GM19193 (cell line): ENCODE measurements around the gene MATN3.

Experiments used
- POLR2A ChIP-seq: IDR thresholded peaks from 4 replicates; pipeline ENCODE4 v1.6.1; 2011; ENCODE audit not compliant: insufficient read depth, insufficient read length; ENCODE audit errors: extremely low read depth

The MATN3 gene, protein sequence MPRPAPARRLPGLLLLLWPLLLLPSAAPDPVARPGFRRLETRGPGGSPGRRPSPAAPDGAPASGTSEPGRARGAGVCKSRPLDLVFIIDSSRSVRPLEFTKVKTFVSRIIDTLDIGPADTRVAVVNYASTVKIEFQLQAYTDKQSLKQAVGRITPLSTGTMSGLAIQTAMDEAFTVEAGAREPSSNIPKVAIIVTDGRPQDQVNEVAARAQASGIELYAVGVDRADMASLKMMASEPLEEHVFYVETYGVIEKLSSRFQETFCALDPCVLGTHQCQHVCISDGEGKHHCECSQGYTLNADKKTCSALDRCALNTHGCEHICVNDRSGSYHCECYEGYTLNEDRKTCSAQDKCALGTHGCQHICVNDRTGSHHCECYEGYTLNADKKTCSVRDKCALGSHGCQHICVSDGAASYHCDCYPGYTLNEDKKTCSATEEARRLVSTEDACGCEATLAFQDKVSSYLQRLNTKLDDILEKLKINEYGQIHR

DNA sequence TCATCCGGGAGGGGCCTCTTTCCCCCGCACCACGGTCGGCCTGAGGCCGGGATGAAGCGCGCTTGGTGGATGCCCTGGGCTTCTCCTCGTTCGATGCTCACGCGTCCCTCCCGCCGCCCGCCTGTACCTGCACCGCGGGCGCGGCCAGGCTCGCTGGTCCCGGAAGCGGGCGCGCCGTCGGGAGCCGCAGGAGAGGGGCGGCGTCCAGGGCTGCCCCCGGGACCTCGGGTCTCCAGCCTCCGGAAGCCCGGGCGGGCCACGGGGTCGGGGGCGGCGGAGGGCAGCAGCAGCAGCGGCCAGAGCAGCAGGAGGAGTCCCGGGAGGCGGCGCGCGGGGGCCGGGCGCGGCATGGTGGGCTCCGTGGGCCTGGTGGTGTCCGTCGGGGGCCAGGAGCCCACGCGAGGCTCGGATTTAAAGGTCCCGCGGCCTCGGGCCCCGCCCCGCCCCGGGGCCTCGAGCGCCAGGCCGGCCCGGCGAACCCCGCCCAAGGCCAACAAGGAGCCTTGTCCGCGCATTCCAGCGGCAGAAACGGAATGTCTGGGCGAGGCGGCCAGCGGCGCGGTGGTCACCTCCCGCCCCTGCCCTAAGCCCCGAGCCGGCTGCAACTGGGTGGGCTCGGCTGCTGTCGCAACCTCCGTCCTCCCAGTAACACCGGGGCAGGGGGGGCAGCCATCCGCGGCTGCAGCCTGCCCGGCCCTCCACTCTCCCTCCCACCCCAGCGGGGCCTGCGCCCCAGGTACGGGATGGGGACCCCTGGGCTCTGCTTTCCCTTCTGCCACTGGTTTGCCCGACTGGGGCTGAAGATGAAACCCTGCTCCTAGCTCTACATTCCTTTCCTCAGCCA is at the start of gene MATN3:
Gene MATN3 (minus strand): TSS at position 387 of the 844 bp plus-strand sequence. CDS start 37 bp downstream, at position 350.
- no peak for TF ChIP-seq POLR2A

DNA sequence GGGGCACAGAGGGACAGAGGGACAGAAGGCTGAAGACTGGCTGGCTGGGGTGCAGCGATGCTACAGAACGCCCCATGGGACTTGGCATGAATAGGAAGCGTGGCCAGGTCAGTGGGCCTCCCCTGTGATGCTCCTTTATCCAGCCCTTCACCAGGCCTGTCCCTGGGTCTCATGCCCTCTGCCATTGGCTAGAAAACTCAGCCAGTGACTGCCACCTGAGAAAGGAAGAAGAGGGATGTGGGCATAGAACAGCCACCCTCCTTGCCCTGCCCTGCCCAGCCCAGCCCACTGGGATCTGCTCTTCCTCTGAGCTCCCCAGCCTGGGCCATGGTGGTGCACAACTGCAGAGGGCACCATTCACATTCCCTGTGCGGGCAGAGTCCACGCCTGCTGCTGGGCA is 49.5 kb upstream of the MATN3 start:
- no peak for TF ChIP-seq POLR2A

DNA sequence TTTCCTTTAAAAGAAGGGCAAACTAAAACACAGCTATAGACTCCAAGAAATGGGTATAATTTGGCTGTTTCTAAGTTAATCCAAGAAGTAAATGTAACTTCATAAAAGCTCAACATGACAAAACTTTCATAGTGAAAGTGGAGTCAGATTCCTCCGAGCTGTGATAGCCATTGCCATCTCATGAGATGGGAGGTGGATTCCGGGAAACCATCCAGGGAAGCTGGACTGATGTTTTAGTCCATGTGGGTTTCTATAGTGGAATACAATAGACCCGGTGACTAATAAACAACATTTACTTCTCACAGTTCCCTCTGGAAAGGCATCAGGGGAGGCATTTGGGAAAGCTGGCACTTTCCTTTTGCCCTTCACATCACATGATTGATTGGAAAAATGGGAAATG is 49.0 kb upstream of the MATN3 start:
- TF ChIP-seq POLR2A = no peak

DNA sequence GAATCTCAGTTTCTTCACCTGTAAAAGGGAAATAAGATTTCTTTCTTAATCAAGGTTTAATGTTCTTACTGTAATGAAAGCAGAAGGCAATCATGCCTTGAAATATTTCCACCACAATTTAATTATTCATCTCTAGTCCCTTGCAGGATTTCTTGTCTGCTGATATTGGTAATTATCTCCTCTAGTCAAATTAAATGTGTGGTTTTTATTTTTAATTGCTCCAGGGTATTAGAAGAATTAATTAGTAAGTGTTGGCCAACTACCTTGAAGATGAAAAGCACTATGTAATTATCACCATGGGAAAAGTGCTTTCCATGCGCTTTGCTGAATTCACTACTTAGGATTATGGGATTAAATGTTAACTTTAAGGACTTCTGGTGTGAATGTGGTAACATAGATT is 47.6 kb upstream of the MATN3 start:
- no peak for TF ChIP-seq POLR2A

DNA sequence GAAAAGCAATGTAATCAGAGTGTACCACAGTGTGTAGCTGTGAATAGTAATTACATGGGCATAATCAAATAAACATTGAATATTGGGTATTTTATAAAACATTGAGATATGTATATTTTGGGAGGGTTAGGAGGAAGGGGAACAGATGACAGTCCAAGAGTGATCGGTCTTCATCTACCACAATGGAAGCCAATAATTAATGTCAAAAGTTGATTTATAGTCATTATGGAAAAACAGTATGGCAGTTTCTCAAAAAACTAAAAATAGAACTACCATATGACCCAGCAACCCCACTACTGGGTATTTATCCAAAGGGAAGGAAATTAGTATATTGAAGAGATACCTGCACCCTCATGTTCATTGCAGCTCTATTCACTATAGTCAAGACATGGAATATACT is 44.8 kb upstream of the MATN3 start:
- TF ChIP-seq POLR2A = no peak

DNA sequence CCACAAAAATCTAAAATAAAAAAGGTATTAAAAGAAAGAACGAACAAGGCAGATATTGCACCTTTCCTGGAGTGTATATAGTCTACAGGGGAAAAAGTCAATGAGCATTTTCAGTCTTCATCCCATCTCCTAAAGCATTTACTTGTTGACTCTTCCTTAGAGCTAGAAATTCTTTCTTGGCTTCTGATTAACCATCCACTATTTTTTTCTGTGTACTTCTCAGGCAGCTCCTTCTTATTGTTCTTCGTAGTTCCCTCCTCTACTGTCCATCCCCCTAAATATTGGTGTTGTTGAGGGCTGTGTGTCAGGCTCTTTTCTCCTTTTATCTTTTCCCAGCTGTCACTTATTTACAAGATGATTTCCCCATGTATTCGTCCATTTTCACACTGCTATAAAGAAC is 42.5 kb upstream of the MATN3 start:
- TF ChIP-seq POLR2A = no peak

DNA sequence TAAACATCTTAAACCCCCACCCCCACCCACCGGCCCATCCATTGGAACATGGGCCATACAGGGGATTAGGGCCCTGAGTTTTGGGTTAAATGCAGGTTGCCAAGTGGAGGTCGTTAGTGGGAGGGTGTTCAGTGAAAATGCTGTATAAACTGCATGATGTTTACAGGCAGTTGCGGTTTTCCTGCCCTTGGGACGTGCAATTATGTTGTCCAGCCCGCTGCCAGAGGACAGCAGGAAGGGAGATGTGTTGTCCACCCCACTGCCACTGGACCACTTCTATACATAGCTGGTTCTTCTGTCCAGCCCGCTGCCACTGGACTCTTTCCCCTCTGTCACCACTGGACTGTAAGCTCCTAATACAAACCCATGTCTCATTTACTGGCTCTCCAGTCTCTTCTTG is 41.7 kb upstream of the MATN3 start:
- no peak for TF ChIP-seq POLR2A

DNA sequence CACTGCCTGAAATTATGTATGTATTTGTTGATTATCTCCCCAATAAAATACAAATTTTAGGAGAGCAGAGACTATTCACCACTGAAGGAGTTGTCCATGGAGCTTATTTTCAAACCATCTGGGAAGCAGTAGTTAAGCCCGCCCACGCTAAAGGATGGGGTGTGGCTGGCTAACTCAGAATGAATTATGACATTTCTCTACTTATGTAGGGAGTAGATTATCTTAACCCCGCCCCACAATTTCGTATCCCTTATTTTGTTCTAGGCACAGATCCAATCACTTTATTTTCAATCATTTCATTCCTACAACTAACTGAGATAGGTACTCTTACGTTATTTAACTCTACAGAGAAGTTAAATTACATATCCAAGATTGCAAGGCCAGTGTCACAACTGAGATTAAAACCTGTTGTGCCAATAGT is 40.4 kb upstream of the MATN3 start:
- TF ChIP-seq POLR2A = no peak

DNA sequence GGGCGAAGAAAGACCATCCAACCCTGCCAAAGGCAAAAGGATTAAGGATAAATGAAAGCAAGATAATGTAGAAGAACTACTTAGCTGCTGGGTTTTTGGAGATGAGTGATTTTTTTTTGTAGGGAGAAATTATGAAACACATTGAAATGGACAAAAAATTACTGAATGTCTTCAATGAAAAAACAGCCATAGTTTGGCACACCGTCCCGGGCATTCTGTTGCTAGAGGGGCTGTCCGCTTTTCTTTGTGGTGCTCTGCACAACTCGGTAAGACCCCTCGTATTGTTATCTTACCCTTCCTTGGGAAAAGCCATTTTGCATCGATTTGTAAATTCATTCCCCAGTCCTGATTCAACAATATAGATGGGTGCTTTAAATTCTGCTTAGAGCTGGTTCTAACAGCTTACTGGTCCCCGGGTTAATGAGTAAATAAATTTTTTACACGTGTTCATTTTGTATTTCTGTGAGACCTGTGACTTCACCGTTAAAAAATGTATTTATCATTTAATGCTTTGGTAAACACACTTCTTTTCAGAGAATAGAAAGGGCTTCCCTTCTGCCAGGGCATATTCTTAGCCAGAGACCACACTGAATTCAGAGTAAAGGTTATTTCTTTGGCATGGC is 39.9 kb upstream of the MATN3 start:
- TF ChIP-seq POLR2A = no peak

DNA sequence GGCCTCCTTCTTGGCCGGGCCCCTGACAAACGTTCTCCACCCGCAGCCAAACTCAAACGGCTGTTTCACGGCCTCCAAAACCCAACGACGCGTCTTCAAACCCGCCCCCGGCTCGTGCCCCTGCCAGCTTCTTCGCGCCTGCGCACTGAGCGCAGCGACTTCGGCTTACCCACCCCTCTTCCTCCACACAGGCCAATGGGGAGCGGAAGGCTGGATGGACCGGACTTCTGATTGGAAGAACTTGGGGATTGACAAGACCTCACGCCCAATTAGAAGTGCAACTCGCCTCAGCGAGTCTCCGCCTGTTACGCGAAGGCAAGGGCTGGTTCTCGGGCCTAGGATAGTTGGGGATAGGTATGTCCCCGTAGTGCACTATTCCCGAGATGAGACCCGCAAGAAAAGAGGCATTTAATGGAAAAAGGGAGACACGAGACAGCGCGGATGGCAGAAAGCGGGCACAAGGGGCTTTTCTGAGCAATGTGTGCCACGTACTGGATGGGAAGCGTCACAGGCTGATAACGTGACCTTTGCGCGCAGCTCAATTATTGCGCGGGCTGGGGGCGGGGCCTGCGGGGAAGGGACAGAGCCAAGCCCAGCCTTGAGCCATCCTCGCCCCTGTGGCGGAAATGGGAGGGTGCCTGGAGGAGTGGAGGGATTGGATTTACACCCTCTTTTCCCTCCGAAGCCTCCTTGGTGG is 39.2 kb upstream of the MATN3 start, which contains the start of gene LAPTM4A:
Gene LAPTM4A (minus strand): TSS at position 97 of the 697 bp plus-strand sequence. CDS start 108 bp downstream, outside the sequence.
- peak; percentile 77 for TF ChIP-seq POLR2A

DNA sequence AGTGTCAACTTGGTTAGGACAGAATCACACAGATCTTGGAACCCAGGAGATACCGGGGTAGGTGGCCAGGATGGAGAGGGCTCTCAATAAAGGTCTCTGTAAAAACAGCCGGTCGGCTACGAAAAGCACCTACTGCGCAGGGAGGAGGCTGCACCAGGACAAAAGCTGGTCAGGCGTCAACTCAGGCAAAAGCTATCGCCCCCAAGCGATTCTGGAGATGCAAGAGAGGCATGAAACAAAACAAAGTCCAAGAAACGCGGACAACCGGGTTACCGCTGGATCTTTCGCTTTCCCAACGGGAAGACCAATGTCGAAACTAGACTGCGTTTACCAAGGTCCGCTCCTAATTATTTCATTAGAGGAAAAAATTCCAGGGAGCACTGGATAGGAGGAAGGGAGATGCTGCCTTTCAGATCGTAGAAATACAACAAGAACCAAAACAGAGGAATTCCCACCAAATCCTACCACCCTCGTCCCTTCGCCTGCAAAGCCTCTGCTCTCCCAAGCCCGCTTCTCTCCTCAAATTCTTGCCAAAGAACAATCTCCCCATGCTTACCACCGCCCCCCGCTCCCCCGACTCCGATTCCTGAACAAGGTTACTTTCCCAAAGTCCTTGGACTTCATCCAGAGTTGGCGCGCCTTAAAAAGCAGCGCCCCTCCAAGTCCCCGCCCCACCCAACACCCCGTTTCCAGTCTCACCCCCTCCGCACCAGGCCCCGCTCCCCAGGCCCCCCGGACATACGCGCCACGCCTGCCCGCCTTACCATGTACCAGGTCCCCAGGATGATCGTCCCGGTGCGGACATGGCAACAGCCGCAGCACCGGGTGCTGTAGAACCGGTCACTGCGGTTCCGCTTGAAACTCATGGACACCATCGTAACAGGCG is 38.4 kb upstream of the MATN3 start:
- TF ChIP-seq POLR2A = no peak

DNA sequence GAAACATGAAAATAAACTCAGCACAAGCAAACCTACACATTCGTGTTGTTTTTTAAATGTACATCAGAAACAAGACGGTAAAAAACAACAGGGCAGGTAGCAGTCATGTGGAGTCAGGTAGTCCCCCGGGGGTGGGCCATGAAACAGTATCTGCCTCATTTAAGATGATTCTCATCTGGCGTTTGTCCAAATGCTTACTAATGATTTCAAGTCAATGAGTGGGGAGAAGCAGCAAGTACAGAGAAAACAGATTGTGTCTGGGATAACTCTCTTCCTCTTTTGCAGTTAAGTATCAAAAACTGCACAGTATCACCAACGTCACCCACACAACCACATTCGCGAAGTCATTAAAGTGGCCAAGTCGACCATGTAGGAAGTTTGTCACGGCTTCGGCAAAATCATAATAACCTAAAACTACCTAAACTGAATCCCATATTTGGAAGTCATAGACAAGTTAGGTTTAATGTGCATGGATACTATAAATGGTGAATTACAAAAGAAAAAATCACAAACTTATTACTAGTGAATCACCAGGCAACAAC is 37.7 kb upstream of the MATN3 start:
- TF ChIP-seq POLR2A = no peak

DNA sequence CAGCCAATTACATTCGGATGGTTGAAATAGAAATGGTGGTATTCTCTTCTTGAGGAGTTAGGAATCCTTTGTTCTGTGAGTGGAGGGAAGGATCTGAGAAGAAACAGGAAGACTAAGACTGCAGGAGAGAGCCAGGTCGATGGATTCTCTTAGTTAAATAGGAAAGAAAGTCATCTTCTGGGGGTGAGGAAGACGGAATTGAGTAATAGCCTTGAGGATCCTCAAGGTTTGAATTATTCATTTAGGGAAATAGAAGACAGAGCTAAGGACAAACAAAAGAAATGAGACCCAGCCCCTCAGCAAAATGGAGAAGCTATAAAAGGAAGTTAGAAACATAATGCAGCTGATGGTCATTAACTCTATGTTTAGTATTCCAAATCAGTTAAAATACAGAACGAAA is 37.2 kb upstream of the MATN3 start:
- TF ChIP-seq POLR2A = no peak
